ENCODE measurements around the gene TMEM115.

DNA sequence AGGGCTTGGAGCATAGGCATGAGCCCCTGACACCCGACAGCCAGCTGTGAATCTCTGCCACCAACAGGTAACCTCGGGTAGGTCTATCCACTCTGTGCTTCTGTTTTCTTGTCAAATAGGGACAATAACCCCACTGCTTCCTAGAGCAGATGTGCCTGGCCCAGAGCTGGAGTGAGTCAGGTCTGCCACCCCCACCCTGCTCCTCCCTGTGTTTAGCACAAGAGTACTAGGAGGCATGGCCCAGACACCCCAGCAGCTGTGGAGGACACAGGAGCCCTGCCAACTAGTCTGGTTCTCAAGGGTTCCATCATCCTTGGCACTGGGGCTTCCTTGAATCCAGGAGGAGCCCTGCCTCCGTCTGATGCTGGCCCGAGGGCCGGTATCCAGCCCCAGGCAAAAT is 33.7 kb upstream of the TMEM115 start:
- TF ChIP-seq, protein P1, sequence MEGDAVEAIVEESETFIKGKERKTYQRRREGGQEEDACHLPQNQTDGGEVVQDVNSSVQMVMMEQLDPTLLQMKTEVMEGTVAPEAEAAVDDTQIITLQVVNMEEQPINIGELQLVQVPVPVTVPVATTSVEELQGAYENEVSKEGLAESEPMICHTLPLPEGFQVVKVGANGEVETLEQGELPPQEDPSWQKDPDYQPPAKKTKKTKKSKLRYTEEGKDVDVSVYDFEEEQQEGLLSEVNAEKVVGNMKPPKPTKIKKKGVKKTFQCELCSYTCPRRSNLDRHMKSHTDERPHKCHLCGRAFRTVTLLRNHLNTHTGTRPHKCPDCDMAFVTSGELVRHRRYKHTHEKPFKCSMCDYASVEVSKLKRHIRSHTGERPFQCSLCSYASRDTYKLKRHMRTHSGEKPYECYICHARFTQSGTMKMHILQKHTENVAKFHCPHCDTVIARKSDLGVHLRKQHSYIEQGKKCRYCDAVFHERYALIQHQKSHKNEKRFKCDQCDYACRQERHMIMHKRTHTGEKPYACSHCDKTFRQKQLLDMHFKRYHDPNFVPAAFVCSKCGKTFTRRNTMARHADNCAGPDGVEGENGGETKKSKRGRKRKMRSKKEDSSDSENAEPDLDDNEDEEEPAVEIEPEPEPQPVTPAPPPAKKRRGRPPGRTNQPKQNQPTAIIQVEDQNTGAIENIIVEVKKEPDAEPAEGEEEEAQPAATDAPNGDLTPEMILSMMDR (IDR thresholded peaks at IDR 0.05) = no peak
- TF ChIP-seq ZFX (IDR thresholded peaks at IDR 0.05; ENCODE audit: borderline replicate concordance) = no peak

Measured in 22Rv1 (cell line).